Lung (tissue), 12 donors: ENCODE data around the gene FLNC. TPM values are rescaled to one million over a fixed set of nuclear protein-coding genes. Genes with fewer than 3 reads are reported as not detected.

Experiments
- ATAC-seq: fragments of 200-7000 bp; cut with Tn5 transposase; one replicate; pipeline ENCODE4 v1.9.1; 2020; ENCODE audit warnings: moderate number of reproducible peaks; ENCODE audit not compliant: insufficient read depth, low FRiP score
- DNase-seq, 3 donors: peaks; one replicate each; pipeline ENCODE4 v3.0.0-alpha.2; 2013 to 2017
- H3K27ac ChIP-seq, 2 donors: one replicate each; pipeline ENCODE4 v1.5.1; 2013; ENCODE audit warnings: mild to moderate bottlenecking in 2 of 2, moderate library complexity in 2 of 2, control low read depth in 1 of 2, inconsistent platforms in 1 of 2, low read depth in 1 of 2, low read length in 1 of 2
- H3K27me3 ChIP-seq, 3 donors: one replicate each; pipeline ENCODE4 v1.5.1; 2013; ENCODE audit warnings: low read length in 2 of 3; ENCODE audit not compliant: control insufficient read depth in 3 of 3, insufficient read depth in 3 of 3
- H3K36me3 ChIP-seq, 4 donors: one replicate each; pipeline ENCODE4 v1.5.1; 2013; ENCODE audit warnings: low read length in 4 of 4, mild to moderate bottlenecking in 1 of 4, moderate library complexity in 1 of 4; ENCODE audit not compliant: control insufficient read depth in 4 of 4, insufficient read depth in 4 of 4
- H3K4me1 ChIP-seq, 5 donors: one replicate each; pipeline ENCODE4 v1.5.1; 2013; ENCODE audit warnings: low read length in 5 of 5, mild to moderate bottlenecking in 2 of 5, moderate library complexity in 1 of 5; ENCODE audit not compliant: control insufficient read depth in 5 of 5, insufficient read depth in 5 of 5
- H3K4me3 ChIP-seq: one replicate; pipeline ENCODE4 v1.5.1; 2013; ENCODE audit warnings: mild to moderate bottlenecking, control low read depth, moderate library complexity
- H3K9ac ChIP-seq, 2 donors: one replicate each; pipeline ENCODE4 v1.5.1; 2013; ENCODE audit warnings: low read length in 2 of 2, control low read depth in 1 of 2; ENCODE audit not compliant: insufficient read depth in 1 of 2
- H3K9me3 ChIP-seq, 4 donors: one replicate each; pipeline ENCODE4 v1.5.1; 2013; ENCODE audit warnings: low read length in 3 of 4, mild to moderate bottlenecking in 1 of 4, moderate library complexity in 1 of 4; ENCODE audit not compliant: control insufficient read depth in 4 of 4, insufficient read depth in 3 of 4
- CTCF ChIP-seq: IDR thresholded peaks from 2 replicates; pipeline ENCODE4 v1.5.1; 2012; ENCODE audit warnings: mild to moderate bottlenecking; ENCODE audit errors: control extremely low read depth, extremely low read depth
- WGBS, 2 donors: extraction: QIAGEN DNeasy Blood & Tissue Kit; methylation state at CpG; one replicate each; pipeline ENCODE4 v1.1.7; 2013; 5-methylcytosine and 5-hydroxymethylcytosine counted together
- polyA plus RNA-seq, 2 donors: library from polyadenylated mRNA; stranded (reverse); fragments of 200-250 nt; gene quantifications; one replicate each; pipeline ENCODE4 v1.2.1, GENCODE V29; 2013
- total RNA-seq, 2 donors: library from RNA; depleted of rRNA in 1 of 2; stranded (reverse); fragments of >200 nt in 1 of 2; gene quantifications; one replicate each; pipeline ENCODE4 v1.2.1, GENCODE V29; 2014 to 2021
- donor health status: control.
- donor health status: control.
- donor health status: Bipolar disorder and iron deficiency.
- donor health status: healthy.
- donor health status: DM: yes; HTN: yes; CAD: no.

Gene FLNC
- total and polyA plus RNA-seq, 4 donors: 2.0 to 24.2 (median 7.7) TPM

GRCh38 chr7:128862571-128863432, 32.6 kb downstream of the FLNC start, which contains the start of gene ATP6V1F:
Gene ATP6V1F, plus strand, starts transcription at chr7:128862856. Its CDS starts 49 bp downstream, at chr7:128862905.
- peak within 1 kb of the TSS; percentile 69 to 80 for H3K9ac ChIP-seq
- no peaks in the 10 kb centered on the region for H3K9me3 ChIP-seq
- ATAC-seq: peak; percentile 94
- peak; percentile 99 for DNase-seq
- peak within 1 kb of the TSS; percentile 50 to 51 for H3K27ac ChIP-seq
- H3K36me3 ChIP-seq: peaks cover 0 to 15% (median 11%) of the 10 kb centered on the region in 4 donors
- TF ChIP-seq CTCF: no peak
- WGBS, 2 donors: 0% methylated on average over 65 of the region's 65 CpGs
- H3K4me3 ChIP-seq: peak within 1 kb of the TSS; percentile 91
- H3K27me3 ChIP-seq: no peaks in the 10 kb centered on the region
- H3K4me1 ChIP-seq: peaks cover 0 to 11% (median 3%) of the 10 kb centered on the region in 5 donors

- peak; percentile 61 to 67 (median 64) for DNase-seq
- peaks cover 0 to 12% (median 3%) of the 10 kb centered on the region in 5 donors for H3K4me1 ChIP-seq
Measured at GRCh38 chr7:128863433-128863989, 33.3 kb downstream of the FLNC start.

GRCh38 chr7:128865303-128865702, 35.1 kb downstream of the FLNC start:
- H3K27me3 ChIP-seq: peaks cover 0 to 8% (median 5%) of the 10 kb centered on the region in 3 donors
- ATAC-seq (no peak), DNase-seq (no peak)
- H3K4me1 ChIP-seq: peaks cover 0 to 28% (median 8%) of the 10 kb centered on the region in 5 donors
- H3K4me3 ChIP-seq: no peak overlapping the region
- no peak overlapping the region for H3K9ac ChIP-seq
- no peak overlapping the region for H3K27ac ChIP-seq
- peaks cover 0 to 15% (median 11%) of the 10 kb centered on the region in 4 donors for H3K36me3 ChIP-seq
- no peaks in the 10 kb centered on the region for H3K9me3 ChIP-seq
- TF ChIP-seq CTCF: no peak
- WGBS, 2 donors: 96 to 97% methylated on average over 12 of the region's 12 CpGs

More at GRCh38 chr7:128863433-128863989, 33.3 kb downstream of the FLNC start:
- Histone ChIP-seq H3K4me3 (peak overlapping the region; percentile 91), H3K27ac (peak overlapping the region; percentile 50 to 51), H3K9ac (peak overlapping the region; percentile 69 to 80), H3K27me3 (peaks cover 0 to under 1% (median under 1%) of the 10 kb centered on the region in 3 donors), H3K36me3 (peaks cover 0 to 15% (median 11%) of the 10 kb centered on the region in 4 donors), H3K9me3 (no peaks in the 10 kb centered on the region)
- ATAC-seq: peak; percentile 29
- 1% methylated on average over 6 of the region's 6 CpGs for WGBS, 2 donors
- TF ChIP-seq CTCF: no peak
